ENCODE data around the gene FSTL5. TPM values are rescaled to one million over a fixed set of nuclear protein-coding genes. Genes with fewer than 3 reads are reported as not detected.

The FSTL5 gene
- total and polyA plus RNA-seq, 2 of the 13 experiments (the other 11 are each of a cell fraction or from before 2014, with no cell fraction given) = 0.03 to 0.07 TPM

DNA sequence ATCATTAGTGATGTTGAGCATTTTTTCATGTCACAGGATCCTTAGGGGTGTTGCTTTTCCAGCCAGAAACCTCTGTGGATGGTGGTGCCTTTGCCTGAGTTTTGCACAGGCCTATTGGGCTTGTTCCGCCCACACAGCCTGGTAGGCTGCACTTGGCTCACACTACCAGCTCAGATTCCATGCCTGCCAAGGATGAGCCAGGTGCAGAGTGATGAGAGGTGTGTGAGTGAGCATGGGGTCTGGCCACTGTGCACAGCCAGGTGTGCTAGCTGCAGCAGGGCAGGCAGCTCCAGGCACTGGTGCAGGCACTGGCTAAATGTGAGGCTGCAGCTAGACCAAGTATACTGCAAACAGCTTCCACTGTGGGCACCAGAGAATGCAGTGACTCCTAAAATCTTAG, 341.6 kb downstream of the FSTL5 start:
- Histone ChIP-seq H3K4me2 (ENCODE audit: low read depth, low read length) (no peak overlapping the region), H3K4me1 (ENCODE audit: insufficient read depth, low read length) (no peaks in the 10 kb centered on the region), H3K36me3 (replicated peaks in 1 of 2; ENCODE audit: control insufficient read depth in 1 of 2, insufficient read depth in 2 of 2, low read length in 2 of 2) (no peaks in the 10 kb centered on the region), H3K9me3 (ENCODE audit: low read length) (no peaks in the 10 kb centered on the region; the same call in 1 of the 2 replicates), H3K9ac (ENCODE audit: insufficient read depth, low read depth, low read length) (no peak overlapping the region), H4K20me1 (ENCODE audit: insufficient read depth, low read length) (no peaks in the 10 kb centered on the region), H3K27ac (ENCODE audit: extremely low read length, insufficient read depth, low read length) (no peak overlapping the region), H3K27me3 (ENCODE audit: control insufficient read depth in 1 of 2, insufficient read depth in 2 of 2, low read length in 2 of 2) (no peaks in the 10 kb centered on the region), H3K79me2 (ENCODE audit: insufficient read depth, low read length) (no peaks in the 10 kb centered on the region), H3K4me3 (replicated peaks in 1 of 3; ENCODE audit: insufficient read depth in 1 of 3, low read depth in 2 of 3, low read length in 3 of 3) (no peak overlapping the region), H2AFZ (ENCODE audit: low read length) (no peak overlapping the region)
- CTCF ChIA-PET (ENCODE audit: low intra/inter-chr PET ratio, low total read pairs) = no interaction called here
- no peak for FAIRE-seq
- no peak for TF ChIP-seq ZNF570 (CRISPR knock-in tag; IDR thresholded peaks at IDR 0.05; ENCODE audit: borderline replicate concordance)
- TF ChIP-seq SAFB2 (CRISPR knock-in tag; IDR thresholded peaks at IDR 0.05; ENCODE audit: borderline replicate concordance, low read depth) = no peak
- no TSS peak for BruUV-seq (replicated peaks)
- in situ Hi-C loops (cut with HindIII; ENCODE audit: extremely low pct_ligation_motif_present, low pct_unique_long_range_greater_than_20kb) = no loop called here
- no peak for DNase-seq (ENCODE audit: low spot score)
- POLR2A ChIA-PET = no interaction called here
- no peak for ATAC-seq
- intact Hi-C loops (cut with micrococcal nuclease; ENCODE audit: unreplicated experiment) = no loop called here
- 14% methylated on average over 1 of the region's 1 CpG for WGBS (ENCODE audit: low lambda C conversion rate)

- Histone ChIP-seq H3K9me3 (ENCODE audit: low read length) (no peaks in the 10 kb centered on the region; the same call in 1 of the 2 replicates), H3K36me3 (replicated peaks in 1 of 2; ENCODE audit: control insufficient read depth in 1 of 2, insufficient read depth in 2 of 2, low read length in 2 of 2) (no peaks in the 10 kb centered on the region), H3K9ac (ENCODE audit: insufficient read depth, low read depth, low read length) (no peak overlapping the region), H3K27ac (ENCODE audit: extremely low read length, insufficient read depth, low read length) (no peak overlapping the region), H3K27me3 (ENCODE audit: control insufficient read depth in 1 of 2, insufficient read depth in 2 of 2, low read length in 2 of 2) (no peaks in the 10 kb centered on the region), H2AFZ (ENCODE audit: low read length) (no peak overlapping the region), H3K4me2 (ENCODE audit: low read depth, low read length) (no peak overlapping the region), H4K20me1 (ENCODE audit: insufficient read depth, low read length) (no peaks in the 10 kb centered on the region), H3K4me1 (ENCODE audit: insufficient read depth, low read length) (no peaks in the 10 kb centered on the region), H3K4me3 (replicated peaks in 1 of 3; ENCODE audit: insufficient read depth in 1 of 3, low read depth in 2 of 3, low read length in 3 of 3) (no peak overlapping the region), H3K79me2 (ENCODE audit: insufficient read depth, low read length) (no peaks in the 10 kb centered on the region)
- no TSS peak for BruUV-seq (replicated peaks)
- peak; percentile 66; the same call in 1 of the 2 replicates for TF ChIP-seq HINFP (CRISPR knock-in tag; IDR thresholded peaks at IDR 0.05; ENCODE audit: low read depth)
- TF ChIP-seq, protein P1, sequence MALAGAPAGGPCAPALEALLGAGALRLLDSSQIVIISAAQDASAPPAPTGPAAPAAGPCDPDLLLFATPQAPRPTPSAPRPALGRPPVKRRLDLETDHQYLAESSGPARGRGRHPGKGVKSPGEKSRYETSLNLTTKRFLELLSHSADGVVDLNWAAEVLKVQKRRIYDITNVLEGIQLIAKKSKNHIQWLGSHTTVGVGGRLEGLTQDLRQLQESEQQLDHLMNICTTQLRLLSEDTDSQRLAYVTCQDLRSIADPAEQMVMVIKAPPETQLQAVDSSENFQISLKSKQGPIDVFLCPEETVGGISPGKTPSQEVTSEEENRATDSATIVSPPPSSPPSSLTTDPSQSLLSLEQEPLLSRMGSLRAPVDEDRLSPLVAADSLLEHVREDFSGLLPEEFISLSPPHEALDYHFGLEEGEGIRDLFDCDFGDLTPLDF (CRISPR knock-in tag; IDR thresholded peaks at IDR 0.05) = no peak
- ATAC-seq (peak; percentile 36; the same call in 2 of the 3 replicates), FAIRE-seq (no peak), DNase-seq (ENCODE audit: low spot score) (no peak)
- in situ Hi-C loops (cut with HindIII; ENCODE audit: extremely low pct_ligation_motif_present, low pct_unique_long_range_greater_than_20kb) = no loop called here
- POLR2A ChIA-PET = no interaction called here
- WGBS (ENCODE audit: low lambda C conversion rate) = 12% methylated on average over 8 of the region's 11 CpGs
- CTCF ChIA-PET (ENCODE audit: low intra/inter-chr PET ratio, low total read pairs) = no interaction called here
- intact Hi-C loops (cut with micrococcal nuclease; ENCODE audit: unreplicated experiment) = no loop called here
These were observed 345.9 kb downstream of the FSTL5 start for GRCh38 chr4:161817914-161818313.
